Stimulated activated CD8-positive, alpha-beta memory T cell treated with anti-CD3 and anti-CD28 coated beads, Interleukin-7, amount 100 ng/mL, for 24 hours (primary cell): ENCODE data around the gene TIMM17A.
"Not testable (repeated sequence)": the region's sequence is repeated elsewhere in the genome, so short reads cannot be mapped to it uniquely, and the experiment has no call there.

Experiments used
- DNase-seq: peaks from one replicate; pipeline ENCODE4 v3.0.0-alpha.2; 2020; ENCODE audit warnings: low read depth

The TIMM17A gene

GRCh38 chr1:202015662-202015937 lies 60.3 kb downstream of the TIMM17A start:
- no peak for DNase-seq

- no peak for DNase-seq
Observed at GRCh38 chr1:202016022-202016810, 60.9 kb downstream of the TIMM17A start.

GRCh38 chr1:202016811-202017748 lies 61.8 kb downstream of the TIMM17A start:
- no peak for DNase-seq

GRCh38 chr1:202017749-202018467 lies 62.6 kb downstream of the TIMM17A start:
- no peak for DNase-seq

GRCh38 chr1:202018468-202019234 lies 63.3 kb downstream of the TIMM17A start:
- no peak for DNase-seq

- not testable (repeated sequence) for DNase-seq
Observed at GRCh38 chr1:202019235-202019558, 63.9 kb downstream of the TIMM17A start.
